Kidney (tissue), 14 donors: ENCODE measurements around the gene AGAP2. TPM values are rescaled to one million over a fixed set of nuclear protein-coding genes. Genes with fewer than 3 reads are reported as not detected.
"Not testable (repeated sequence)": the region's sequence is repeated elsewhere in the genome, so short reads cannot be mapped to it uniquely, and the experiment has no call there.

Experiments
- DNase-seq, 5 donors: peaks; one replicate each; pipeline ENCODE4 v3.0.0-alpha.2; 2013 to 2020
- FAIRE-seq: peaks from 2 replicates; lab custom pipeline; 2012; peaks lifted over from hg19 to GRCh38; lab: Jason Lieb, UNC
- H3K27ac ChIP-seq, 2 donors: one replicate each; pipeline ENCODE4 v1.7.0; 2013; ENCODE audit warnings: low read depth in 2 of 2, low read length in 2 of 2, inconsistent platforms in 1 of 2
- H3K27me3 ChIP-seq: one replicate; pipeline ENCODE4 v1.7.1; 2013; ENCODE audit warnings: low read length, inconsistent platforms; ENCODE audit not compliant: control insufficient read depth, insufficient read depth
- H3K36me3 ChIP-seq, 3 donors: one replicate each; pipeline versions ENCODE4 v1.7.0 to v1.7.1; 2013; ENCODE audit warnings: low read length in 3 of 3, control low read depth in 1 of 3, inconsistent platforms in 1 of 3; ENCODE audit not compliant: insufficient read depth in 3 of 3, control insufficient read depth in 2 of 3
- H3K4me1 ChIP-seq, 3 donors: one replicate each; pipeline versions ENCODE4 v1.7.0 to v1.7.1; 2013; ENCODE audit warnings: low read length in 3 of 3, inconsistent platforms in 1 of 3, low read depth in 1 of 3; ENCODE audit not compliant: control insufficient read depth in 2 of 3, insufficient read depth in 2 of 3
- H3K4me3 ChIP-seq, 3 donors: one replicate each; pipeline versions ENCODE4 v1.7.0 to v1.8.1; 2013; ENCODE audit warnings: low read length in 3 of 3, control low read depth in 1 of 3, inconsistent platforms in 1 of 3
- H3K9ac ChIP-seq, 3 donors: one replicate each; pipeline versions ENCODE4 v1.7.0 to v1.7.1; 2013; ENCODE audit warnings: low read length in 3 of 3, control low read depth in 1 of 3, inconsistent platforms in 1 of 3
- H3K9me3 ChIP-seq, 3 donors: one replicate each; pipeline versions ENCODE4 v1.7.0 to v1.7.1; 2013; ENCODE audit warnings: low read length in 3 of 3, control low read depth in 1 of 3, inconsistent platforms in 1 of 3; ENCODE audit not compliant: control insufficient read depth in 2 of 3, insufficient read depth in 1 of 3
- CTCF ChIP-seq: IDR thresholded peaks from 3 replicates; pipeline ENCODE4 v1.5.1; 2012; ENCODE audit warnings: mild to moderate bottlenecking, moderate library complexity, borderline replicate concordance; ENCODE audit not compliant: insufficient read depth; ENCODE audit errors: extremely low read depth
- intact Hi-C: fragments of 100-400 bp; cut with DNase I; formaldehyde crosslinking; loops from one replicate; pipeline ENCODE4 v1.11.1; 2022
- polyA plus RNA-seq: library from polyadenylated mRNA; stranded (reverse); fragments of 350-450 nt; fragmentation: Illumina TruSeq; extraction: RNeasy Lipid Tissue Mini Kit (QIAGEN cat#74804); gene quantifications from one replicate; pipeline ENCODE4 v1.2.3, GENCODE V29; 2014; ENCODE audit warnings: low read depth, low replicate concordance; ENCODE audit not compliant: insufficient read depth
- total RNA-seq: library from RNA; stranded (reverse); fragmentation: NEBNext Ultra II Directional; extraction: Animal tissue kit (Norgen Biotek cat#: 25700); gene quantifications from one replicate; pipeline ENCODE4 v1.2.1, GENCODE V29; 2021
- donor health status: control.
- donor health status: control.
- donor health status: control.
- donor health status: control.
- donor health status: control.
- donor health status: DM: yes; HTN: yes; CAD: no.
- donor health status: Normal renal cell carcinoma (clear cell type).

The AGAP2 gene
- total and polyA plus RNA-seq, 2 donors from 2014 or later, result 0.13 to 3.7 TPM

- DNase-seq (no peak), FAIRE-seq (no peak)
- H3K27me3 ChIP-seq, result no peaks in the 10 kb centered on the region
- no peak overlapping the region for H3K27ac ChIP-seq
- H3K4me1 ChIP-seq, result peaks cover 0 to 7% (median 6%) of the 10 kb centered on the region in 3 donors
- peaks cover 5 to 12% (median 11%) of the 10 kb centered on the region in 3 donors for H3K36me3 ChIP-seq
- H3K9ac ChIP-seq, result no peak overlapping the region
- TF ChIP-seq CTCF, result no peak
- no peak overlapping the region for H3K4me3 ChIP-seq
- intact Hi-C loops, result no loop called here
- H3K9me3 ChIP-seq, result no peaks in the 10 kb centered on the region
These were observed 46.0 kb downstream of the AGAP2 start for GRCh38 chr12:57692500-57692899.

- Histone ChIP-seq H3K27ac (no peak overlapping the region), H3K4me1 (no peaks in the 10 kb centered on the region), H3K27me3 (peaks cover 3% of the 10 kb centered on the region), H3K9me3 (no peaks in the 10 kb centered on the region), H3K9ac (no peak overlapping the region), H3K4me3 (no peak overlapping the region), H3K36me3 (no peaks in the 10 kb centered on the region)
- DNase-seq, result no peak
- intact Hi-C loops, result no loop called here
- no peak for FAIRE-seq
- no peak for TF ChIP-seq CTCF
These were observed 49.6 kb downstream of the AGAP2 start for GRCh38 chr12:57688931-57689330.

- TF ChIP-seq CTCF, result no peak
- no peak overlapping the region for H3K27ac ChIP-seq
- H3K4me1 ChIP-seq, result no peaks in the 10 kb centered on the region
- H3K9ac ChIP-seq, result no peak overlapping the region
- H3K27me3 ChIP-seq, result peaks cover 3% of the 10 kb centered on the region
- intact Hi-C loops, result no loop called here
- FAIRE-seq (no peak), DNase-seq (no peak)
- H3K36me3 ChIP-seq, result no peaks in the 10 kb centered on the region
- H3K4me3 ChIP-seq, result no peak overlapping the region
- H3K9me3 ChIP-seq, result no peaks in the 10 kb centered on the region
These were observed 50.7 kb downstream of the AGAP2 start for GRCh38 chr12:57687862-57688261.

GRCh38 chr12:57679697-57680096 lies 58.8 kb downstream of the AGAP2 start:
- Histone ChIP-seq H3K9me3 (no peaks in the 10 kb centered on the region), H3K4me3 (no peak overlapping the region), H3K36me3 (no peaks in the 10 kb centered on the region), H3K4me1 (no peaks in the 10 kb centered on the region), H3K27ac (no peak overlapping the region), H3K27me3 (no peaks in the 10 kb centered on the region), H3K9ac (no peak overlapping the region)
- TF ChIP-seq CTCF, result no peak
- no peak for FAIRE-seq
- DNase-seq, result no peak
- intact Hi-C loops, result no loop called here

GRCh38 chr12:57677947-57678346 lies 60.6 kb downstream of the AGAP2 start:
- H3K27ac ChIP-seq, H3K4me1 ChIP-seq, H3K27me3 ChIP-seq, H3K4me3 ChIP-seq, FAIRE-seq, intact Hi-C loops, H3K9me3 ChIP-seq, DNase-seq, H3K36me3 ChIP-seq, H3K9ac ChIP-seq: not testable (repeated sequence)
